GM12872 (cell line): ENCODE data around the gene HOXA9.

ENCODE experiments used
- TF ChIP-seq, protein P1 (sequence below): IDR thresholded peaks from 3 replicates; pipeline ENCODE4 v1.5.1; 2011; ENCODE audit warnings: low read depth, mild to moderate bottlenecking, low read length, moderate library complexity; ENCODE audit not compliant: insufficient read depth

Gene HOXA9

DNA sequence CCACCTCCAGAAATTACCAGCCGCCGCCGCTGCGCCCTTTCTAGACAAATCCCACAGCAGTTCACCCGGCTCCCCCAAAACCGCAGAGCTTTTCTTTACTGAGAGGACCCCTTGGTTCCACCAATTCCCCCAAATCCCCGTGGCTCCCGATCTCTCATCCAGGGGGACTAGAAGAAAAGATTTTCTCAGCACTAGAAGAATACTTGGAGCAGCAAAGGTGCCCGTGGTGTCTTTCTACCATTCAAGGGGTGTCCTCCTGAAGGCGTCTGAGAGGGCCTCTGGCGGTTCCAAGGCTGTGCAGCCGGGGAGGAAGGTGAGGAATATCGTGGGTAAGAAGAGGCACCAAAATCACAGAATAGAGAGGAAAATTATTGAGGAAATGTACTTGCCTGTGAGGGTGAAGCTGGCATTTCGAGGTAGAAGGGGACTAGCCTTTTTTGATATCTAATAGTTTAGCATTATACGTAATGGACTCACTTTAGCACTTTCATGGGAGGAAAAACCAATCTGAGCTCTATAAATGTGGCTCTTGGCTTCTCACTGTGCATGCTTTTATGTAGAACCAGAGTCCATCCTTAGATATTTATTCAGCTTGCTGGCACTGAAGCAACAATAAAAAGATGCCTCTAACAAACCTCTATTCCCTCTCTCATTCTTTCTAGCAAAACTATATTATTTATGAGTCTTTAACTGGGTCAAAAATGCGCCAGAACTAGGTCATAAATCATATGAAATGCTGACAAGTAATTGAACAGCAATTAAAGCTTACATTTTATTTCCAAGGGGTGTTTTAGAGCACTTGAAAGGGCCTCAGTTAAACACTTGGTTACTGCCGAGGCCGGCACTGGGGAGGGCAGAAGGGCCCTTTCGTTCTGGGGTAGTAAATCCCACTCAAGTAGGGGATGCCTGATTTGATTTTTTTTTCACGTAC lies 49.0 kb downstream of the HOXA9 start:
- TF ChIP-seq, protein P1, sequence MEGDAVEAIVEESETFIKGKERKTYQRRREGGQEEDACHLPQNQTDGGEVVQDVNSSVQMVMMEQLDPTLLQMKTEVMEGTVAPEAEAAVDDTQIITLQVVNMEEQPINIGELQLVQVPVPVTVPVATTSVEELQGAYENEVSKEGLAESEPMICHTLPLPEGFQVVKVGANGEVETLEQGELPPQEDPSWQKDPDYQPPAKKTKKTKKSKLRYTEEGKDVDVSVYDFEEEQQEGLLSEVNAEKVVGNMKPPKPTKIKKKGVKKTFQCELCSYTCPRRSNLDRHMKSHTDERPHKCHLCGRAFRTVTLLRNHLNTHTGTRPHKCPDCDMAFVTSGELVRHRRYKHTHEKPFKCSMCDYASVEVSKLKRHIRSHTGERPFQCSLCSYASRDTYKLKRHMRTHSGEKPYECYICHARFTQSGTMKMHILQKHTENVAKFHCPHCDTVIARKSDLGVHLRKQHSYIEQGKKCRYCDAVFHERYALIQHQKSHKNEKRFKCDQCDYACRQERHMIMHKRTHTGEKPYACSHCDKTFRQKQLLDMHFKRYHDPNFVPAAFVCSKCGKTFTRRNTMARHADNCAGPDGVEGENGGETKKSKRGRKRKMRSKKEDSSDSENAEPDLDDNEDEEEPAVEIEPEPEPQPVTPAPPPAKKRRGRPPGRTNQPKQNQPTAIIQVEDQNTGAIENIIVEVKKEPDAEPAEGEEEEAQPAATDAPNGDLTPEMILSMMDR: no peak

DNA sequence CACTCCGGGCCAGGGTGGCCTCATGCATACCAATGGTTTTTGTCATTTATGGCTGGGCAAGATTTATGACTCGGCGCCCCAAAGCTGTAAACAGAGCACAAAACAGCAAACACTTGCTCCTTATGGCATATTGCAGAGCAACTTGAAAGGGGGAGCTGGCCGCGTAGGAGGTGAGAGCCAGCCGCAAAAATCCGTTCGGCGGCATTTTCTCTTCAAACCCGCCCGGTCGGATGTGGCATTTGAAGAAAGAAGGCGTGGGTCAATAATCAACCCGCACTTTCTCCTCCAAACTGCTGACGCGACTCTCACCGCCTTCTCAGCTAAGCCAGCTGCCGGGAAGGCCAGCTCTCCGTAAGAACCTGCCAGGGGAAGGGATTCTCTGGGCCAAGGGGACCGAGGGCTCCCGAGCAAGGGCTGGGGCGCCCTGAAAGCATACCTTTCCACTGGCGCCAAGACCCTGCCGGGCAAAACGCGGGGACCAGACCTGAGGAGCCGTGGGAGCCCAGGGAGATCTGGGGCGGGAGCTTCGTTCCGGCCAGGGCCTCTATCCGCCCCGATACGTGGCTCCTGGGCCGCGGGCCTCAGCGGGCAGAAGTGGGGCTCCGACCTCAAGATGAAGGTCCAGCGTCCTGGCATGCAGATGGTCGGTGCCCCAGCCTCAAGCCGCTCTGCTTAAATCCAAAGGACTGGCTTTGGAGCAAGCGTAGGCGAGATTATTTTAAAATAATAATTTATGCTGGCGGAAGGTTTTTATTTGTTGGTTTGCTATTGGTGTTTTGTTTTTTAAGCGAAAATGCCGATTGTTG lies 49.9 kb downstream of the HOXA9 start:
- TF ChIP-seq, protein P1: no peak

DNA sequence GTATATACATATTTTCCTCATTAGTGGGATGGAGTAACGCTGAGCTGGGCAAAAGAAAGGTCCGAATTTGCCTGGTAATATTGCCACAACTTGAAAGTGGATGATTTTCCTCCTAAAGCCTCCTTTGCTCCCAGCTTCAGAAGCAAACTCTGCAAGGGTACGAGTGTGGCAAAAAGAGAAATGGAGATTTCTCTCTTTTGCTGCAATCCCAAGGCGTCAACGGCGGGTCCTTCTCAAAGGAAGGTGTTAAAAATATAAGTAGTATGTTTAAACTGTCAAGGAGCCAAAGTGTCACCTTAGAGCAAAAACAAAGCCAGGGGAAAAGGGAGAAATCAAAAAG lies 50.5 kb downstream of the HOXA9 start:
- TF ChIP-seq, protein P1: no peak

DNA sequence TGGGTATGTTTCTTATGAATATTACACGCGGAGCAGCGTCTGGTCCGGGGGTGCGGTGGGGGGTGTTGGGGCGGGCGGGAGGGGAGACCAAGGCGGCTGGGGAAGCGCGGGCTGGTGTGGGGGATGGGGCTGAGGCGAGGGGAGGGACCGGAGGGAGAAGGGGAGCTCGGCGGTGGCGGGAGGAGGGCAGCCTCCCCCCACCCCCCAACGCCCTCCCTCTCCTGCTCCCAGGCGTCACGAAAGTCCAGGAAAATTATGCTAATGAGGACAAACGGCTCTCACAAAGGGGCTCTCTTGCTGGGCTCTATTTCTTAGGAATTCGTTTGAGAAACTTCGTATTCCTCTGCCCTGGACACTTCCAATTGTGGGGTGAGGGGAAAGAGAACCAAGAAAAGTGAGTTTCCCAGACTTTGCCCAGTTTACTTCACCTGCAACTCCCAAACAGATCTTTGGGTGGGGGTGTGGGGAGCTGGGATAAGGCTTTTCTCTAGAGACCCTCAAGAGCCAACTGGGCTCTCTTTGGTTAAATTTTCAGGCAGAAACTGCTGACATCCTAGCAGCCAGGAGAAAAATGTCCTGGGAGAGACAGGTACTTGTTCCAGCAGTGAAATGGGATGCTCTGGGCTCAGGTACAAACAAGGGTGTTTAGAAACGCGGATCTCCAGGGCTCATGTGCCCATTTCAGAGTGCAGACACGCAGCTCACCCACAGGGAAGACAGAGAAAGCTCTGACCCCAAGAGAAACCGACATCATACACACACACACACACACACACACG lies 51.2 kb downstream of the HOXA9 start:
- TF ChIP-seq, protein P1: no peak

DNA sequence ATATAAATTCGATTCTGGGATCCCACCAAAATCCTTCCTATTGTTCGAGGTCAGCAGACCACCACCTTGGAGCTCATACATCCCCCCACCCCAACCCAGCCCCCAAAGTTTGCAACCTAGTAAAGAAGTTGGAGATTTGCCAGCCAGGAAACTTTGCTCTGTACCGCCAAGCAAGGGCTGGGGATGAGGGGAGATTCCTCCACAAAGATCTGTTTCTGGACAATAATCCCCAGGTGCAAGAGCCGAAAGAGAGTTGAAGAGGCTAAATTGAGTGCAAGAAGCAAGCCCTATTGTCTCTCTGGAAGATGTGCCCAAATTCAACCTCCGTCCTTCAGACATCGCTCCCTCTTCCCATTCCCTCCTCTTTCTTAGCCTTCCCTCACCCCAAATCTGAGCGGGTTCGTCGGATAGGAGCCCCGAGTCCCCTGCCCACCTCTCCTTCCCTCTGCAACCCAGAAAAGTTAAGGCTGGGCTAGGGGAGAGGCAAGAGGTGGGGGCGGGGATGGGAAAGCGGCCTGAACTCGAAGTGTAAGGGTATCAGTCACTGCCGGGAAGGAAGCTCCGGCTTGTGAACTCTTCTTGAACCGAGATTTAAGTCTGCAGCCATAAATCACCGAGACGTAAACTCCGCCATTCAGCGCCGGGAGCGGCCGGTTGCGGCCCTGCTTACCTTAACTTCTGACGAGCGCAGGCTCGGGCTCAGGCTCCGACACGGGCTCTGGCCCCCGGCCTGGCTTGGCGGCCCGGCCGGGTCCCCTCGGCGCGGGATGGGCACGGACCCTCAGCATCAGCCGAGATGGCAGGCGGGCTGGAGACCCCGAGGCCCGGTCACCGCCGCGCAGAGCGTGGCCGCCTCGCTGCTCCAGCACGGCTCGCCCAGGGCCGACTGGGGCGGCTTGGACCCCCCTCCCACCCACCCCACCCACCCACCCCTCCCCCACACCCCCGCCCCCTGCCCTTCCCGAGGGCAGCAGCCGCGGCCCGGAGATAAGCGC lies 52.1 kb downstream of the HOXA9 start:
- TF ChIP-seq, protein P1: no peak
